ENCODE measurements around the gene UTP4.

DNA sequence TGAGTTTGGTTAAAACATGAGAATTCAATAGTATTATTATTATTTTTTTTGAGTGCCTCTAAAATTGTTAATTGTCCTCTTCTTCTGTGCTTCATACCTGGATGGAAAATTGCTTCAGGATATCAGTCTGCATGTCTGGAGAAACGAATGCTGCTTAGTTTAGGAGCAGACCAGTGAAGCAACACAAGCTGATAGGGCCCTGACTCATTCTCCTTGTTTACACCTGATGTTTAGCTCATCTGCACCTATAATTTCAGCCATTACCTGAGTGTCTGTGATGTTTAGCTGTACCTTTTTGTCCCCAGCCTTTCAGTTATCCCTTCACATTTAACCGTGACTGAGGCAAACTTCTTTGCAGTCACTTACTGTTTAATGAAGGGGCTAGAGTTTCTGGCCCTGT, 69.3 kb downstream of the UTP4 start:
- no peak for TF ChIP-seq CTCF (IDR thresholded peaks at IDR 0.05; ENCODE audit: extremely low read depth in 1 of 2, insufficient read depth in 1 of 2, low read depth in 1 of 2, low read length in 2 of 2)
- TF ChIP-seq EZH2 (IDR thresholded peaks at IDR 0.05; ENCODE audit: borderline replicate concordance, low read depth, low read length, severe bottlenecking): no peak
- TF ChIP-seq POLR2A (IDR thresholded peaks at IDR 0.05; ENCODE audit: low read depth, low read length): no peak
- TF ChIP-seq POLR2AphosphoS5 (IDR thresholded peaks at IDR 0.05; ENCODE audit: insufficient read depth, low read depth, low read length): no peak
- no peak for TF ChIP-seq MAX (IDR thresholded peaks at IDR 0.05; ENCODE audit: insufficient read depth, insufficient read length)
- no peak for TF ChIP-seq GATA2 (IDR thresholded peaks at IDR 0.05; ENCODE audit: insufficient read depth, insufficient read length, low read depth, low read length)

Data from endothelial cell of umbilical vein (primary cell).